ENCODE measurements around the gene RP9.

RP9 gene

DNA sequence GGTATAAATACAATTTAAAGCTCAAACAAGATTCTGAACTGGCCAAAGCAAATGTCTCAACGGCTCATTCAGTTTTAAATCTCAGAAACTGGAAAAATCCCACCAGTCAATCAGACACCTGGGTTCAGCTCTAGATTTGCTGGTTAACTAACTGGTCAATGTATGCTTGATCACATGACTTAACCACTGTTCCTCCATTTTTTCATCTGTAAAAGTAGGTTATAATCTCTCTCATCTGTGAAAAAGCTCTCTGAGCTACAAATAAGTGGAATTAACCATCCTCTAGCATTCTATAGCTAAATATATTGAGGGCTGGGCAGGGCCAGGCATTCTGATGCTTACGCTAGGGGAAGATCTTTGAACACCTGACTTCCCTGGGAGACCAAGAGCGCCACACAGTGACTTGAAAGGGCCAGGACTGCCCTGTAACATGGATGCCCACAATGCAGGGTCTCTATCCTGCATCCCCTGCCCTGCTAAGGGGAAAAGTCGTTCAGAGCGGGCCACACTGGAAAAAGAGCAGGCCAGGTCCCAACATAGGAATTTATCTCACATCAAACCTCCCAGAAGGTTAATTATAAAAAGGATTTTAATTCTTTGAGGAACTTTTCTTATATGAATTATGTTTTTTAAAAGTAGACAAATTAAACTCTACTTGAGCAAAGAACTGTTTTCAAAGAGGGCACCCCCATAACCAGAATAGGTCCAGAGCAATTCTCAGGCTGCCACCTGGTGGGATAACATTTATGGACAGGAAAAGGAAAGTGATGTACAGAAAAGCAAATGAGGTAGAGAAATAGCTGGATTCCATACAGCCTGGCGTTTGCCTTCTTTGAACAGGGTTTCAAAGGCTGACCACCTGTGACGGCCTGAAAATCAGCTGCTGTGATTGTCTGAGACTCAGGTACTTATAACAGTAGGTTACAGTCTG lies 1.8 kb downstream of the RP9 start:
- peak; percentile 26 for TF ChIP-seq ZNF654 (tag by site-specific recombination; IDR thresholded peaks at IDR 0.05; ENCODE audit: low read depth)
- no peak for TF ChIP-seq ZNF747 (tag by site-specific recombination; IDR thresholded peaks at IDR 0.05)
- no peak for TF ChIP-seq ZNF223 (tag by site-specific recombination; IDR thresholded peaks at IDR 0.05)
- peak; percentile 65 for TF ChIP-seq ZBTB20 (tag by site-specific recombination; IDR thresholded peaks at IDR 0.05)
- TF ChIP-seq, protein P1, sequence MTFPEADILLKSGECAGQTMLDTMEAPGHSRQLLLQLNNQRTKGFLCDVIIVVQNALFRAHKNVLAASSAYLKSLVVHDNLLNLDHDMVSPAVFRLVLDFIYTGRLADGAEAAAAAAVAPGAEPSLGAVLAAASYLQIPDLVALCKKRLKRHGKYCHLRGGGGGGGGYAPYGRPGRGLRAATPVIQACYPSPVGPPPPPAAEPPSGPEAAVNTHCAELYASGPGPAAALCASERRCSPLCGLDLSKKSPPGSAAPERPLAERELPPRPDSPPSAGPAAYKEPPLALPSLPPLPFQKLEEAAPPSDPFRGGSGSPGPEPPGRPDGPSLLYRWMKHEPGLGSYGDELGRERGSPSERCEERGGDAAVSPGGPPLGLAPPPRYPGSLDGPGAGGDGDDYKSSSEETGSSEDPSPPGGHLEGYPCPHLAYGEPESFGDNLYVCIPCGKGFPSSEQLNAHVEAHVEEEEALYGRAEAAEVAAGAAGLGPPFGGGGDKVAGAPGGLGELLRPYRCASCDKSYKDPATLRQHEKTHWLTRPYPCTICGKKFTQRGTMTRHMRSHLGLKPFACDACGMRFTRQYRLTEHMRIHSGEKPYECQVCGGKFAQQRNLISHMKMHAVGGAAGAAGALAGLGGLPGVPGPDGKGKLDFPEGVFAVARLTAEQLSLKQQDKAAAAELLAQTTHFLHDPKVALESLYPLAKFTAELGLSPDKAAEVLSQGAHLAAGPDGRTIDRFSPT (tag by site-specific recombination; IDR thresholded peaks at IDR 0.05): no peak
- ChIA-PET CTCF (interaction anchor here (0.5 to 3.7 kb wide), 27 partner anchors 10 to 560 kb away, joined by 3 to 22 read pairs (median 3); partner anchors contain the start of gene NT5C3A), POLR2A (interaction anchor here (0.6 to 2.5 kb wide), 3 partner anchors 23 to 218 kb away, joined by 3 to 17 read pairs (median 5); partner anchors contain the start of genes BBS9 and NT5C3A)
- H3K4me1 ChIP-seq (ENCODE audit: control insufficient read depth, insufficient read depth, low read length): peaks cover 10% of the 10 kb centered on the region
- H3K4me3 ChIP-seq (ENCODE audit: low read depth, low read length): peak overlapping the region; percentile 93
- H3K27ac ChIP-seq (ENCODE audit: extremely low read depth, low read depth, low read length): no peak overlapping the region
- no peaks in the 10 kb centered on the region for H3K9me3 ChIP-seq (ENCODE audit: control insufficient read depth, insufficient read depth, low read depth, low read length)
- peaks cover 7 to 12% of the 10 kb centered on the region in 2 experiments; a peak in 2 of 3 replicates for H3K36me3 ChIP-seq (ENCODE audit: control insufficient read depth in 2 of 2, insufficient read depth in 1 of 2, low read length in 2 of 2)

DNA sequence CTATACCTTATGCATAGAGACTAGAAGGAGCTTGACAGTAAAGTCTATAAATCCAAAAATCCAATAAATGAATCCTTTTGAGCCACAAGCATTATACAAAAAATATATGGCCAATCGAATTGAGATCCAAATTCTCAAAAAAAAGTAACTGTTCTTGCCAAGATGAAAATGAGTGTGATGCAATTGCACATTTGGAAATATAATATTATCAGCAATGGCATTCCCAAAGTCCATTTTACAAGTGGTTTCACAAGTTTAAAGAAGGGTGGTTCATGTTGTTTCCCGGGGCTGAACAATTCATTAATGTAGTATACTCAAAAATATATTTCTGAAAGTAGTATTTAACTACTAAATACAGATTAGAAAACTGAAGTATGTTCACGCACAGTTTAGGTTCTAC lies 7.3 kb downstream of the RP9 start:
- Histone ChIP-seq H3K36me3 (ENCODE audit: control insufficient read depth in 2 of 2, insufficient read depth in 1 of 2, low read length in 2 of 2) (peaks cover 31 to 58% of the 10 kb centered on the region in 2 experiments), H3K4me3 (ENCODE audit: low read depth, low read length) (no peak overlapping the region), H3K9me3 (ENCODE audit: control insufficient read depth, insufficient read depth, low read depth, low read length) (no peaks in the 10 kb centered on the region), H3K27ac (ENCODE audit: extremely low read depth, low read depth, low read length) (no peak overlapping the region), H3K4me1 (ENCODE audit: control insufficient read depth, insufficient read depth, low read length) (no peaks in the 10 kb centered on the region)
- TF ChIP-seq ZNF350 (tag by site-specific recombination; IDR thresholded peaks at IDR 0.05) (no peak), ZNF549 (tag by site-specific recombination; IDR thresholded peaks at IDR 0.05) (no peak)
- ChIA-PET POLR2A (no interaction called here), CTCF (interaction anchor here (0.7 to 1.4 kb wide), 2 partner anchors 77 to 301 kb away, joined by 3 read pairs; no protein-coding TSS in a partner anchor)

DNA sequence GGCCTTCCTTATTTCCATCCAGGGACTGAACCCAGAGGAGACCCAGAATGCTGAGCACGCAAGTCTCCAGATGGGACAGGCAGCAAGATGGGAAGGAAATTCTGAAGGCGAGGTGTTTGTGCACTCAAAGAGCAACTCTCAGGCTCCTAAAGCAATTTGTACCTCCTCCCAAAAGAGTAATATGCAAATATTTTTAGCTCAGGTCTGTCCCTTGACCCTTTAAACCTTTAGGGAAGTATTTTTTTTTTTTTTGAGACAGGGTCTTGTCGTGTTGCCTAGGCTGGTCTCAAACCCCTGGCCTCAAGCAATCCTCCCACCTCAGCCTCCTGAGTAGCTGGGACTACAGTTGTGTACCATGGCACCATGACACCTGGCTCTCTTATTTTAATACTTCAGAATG lies 8.4 kb downstream of the RP9 start:
- no peaks in the 10 kb centered on the region for H3K4me1 ChIP-seq (ENCODE audit: control insufficient read depth, insufficient read depth, low read length)
- TF ChIP-seq BCL11B (tag by site-specific recombination; IDR thresholded peaks at IDR 0.05; ENCODE audit: low read depth): no peak
- no peak for TF ChIP-seq ZNF670 (tag by site-specific recombination; IDR thresholded peaks at IDR 0.05; ENCODE audit: low read depth)
- TF ChIP-seq ZNF202 (tag by site-specific recombination; IDR thresholded peaks at IDR 0.05; ENCODE audit: borderline replicate concordance): no peak
- no peak for TF ChIP-seq TCF7L2 (IDR thresholded peaks at IDR 0.05; ENCODE audit: borderline replicate concordance, low read depth, low read length)
- TF ChIP-seq ZNF571 (tag by site-specific recombination; IDR thresholded peaks at IDR 0.05): no peak
- TF ChIP-seq ZNF624 (tag by site-specific recombination; IDR thresholded peaks at IDR 0.05): no peak
- TF ChIP-seq KLF1 (tag by site-specific recombination; IDR thresholded peaks at IDR 0.05): no peak
- ChIA-PET POLR2A (interaction anchor here (1.0 kb wide), 1 partner anchor 8 kb away, joined by 4 read pairs; no protein-coding TSS in a partner anchor), CTCF (interaction anchor here (1.1 to 1.4 kb wide), 2 partner anchors 8 to 300 kb away, joined by 3 read pairs; no protein-coding TSS in a partner anchor)
- H3K36me3 ChIP-seq (ENCODE audit: control insufficient read depth in 2 of 2, insufficient read depth in 1 of 2, low read length in 2 of 2): peaks cover 42 to 69% of the 10 kb centered on the region in 2 experiments
- H3K27ac ChIP-seq (ENCODE audit: extremely low read depth, low read depth, low read length): no peak overlapping the region
- no peak overlapping the region for H3K4me3 ChIP-seq (ENCODE audit: low read depth, low read length)
- H3K9me3 ChIP-seq (ENCODE audit: control insufficient read depth, insufficient read depth, low read depth, low read length): no peaks in the 10 kb centered on the region

Data from HEK293 (cell line).